WERI-Rb-1 (cell line): ENCODE measurements around the gene AQP4.

Source experiments
- DNase-seq: peaks from one replicate; pipeline ENCODE4 v3.0.0-alpha.2; 2020
- H3K27ac ChIP-seq: fragments of 250-450 bp; sonication (Bioruptor Pico); 2 replicates; pipeline ENCODE4 v1.5.1; 2020; ENCODE audit warnings: mild to moderate bottlenecking, moderate library complexity
- H3K27me3 ChIP-seq: fragments of 250-450 bp; sonication (Bioruptor Pico); 2 replicates; pipeline ENCODE4 v1.5.1; 2021; ENCODE audit warnings: mild to moderate bottlenecking, low read depth, moderate library complexity; ENCODE audit not compliant: insufficient read depth, severe bottlenecking
- H3K36me3 ChIP-seq: fragments of 250-450 bp; sonication (Bioruptor Pico); 2 replicates; pipeline ENCODE4 v1.5.1; 2020; ENCODE audit warnings: mild to moderate bottlenecking, moderate library complexity
- H3K4me3 ChIP-seq: 2 replicates; pipeline ENCODE4 v1.5.1; 2011; ENCODE audit warnings: low read depth, mild to moderate bottlenecking, control low read depth, low read length
- H3K9me3 ChIP-seq: fragments of 250-450 bp; sonication (Bioruptor Pico); 2 replicates; pipeline ENCODE4 v1.5.1; 2021; ENCODE audit warnings: mild to moderate bottlenecking, moderate library complexity; ENCODE audit not compliant: severe bottlenecking
- CTCF ChIP-seq: IDR thresholded peaks from 2 replicates; pipeline ENCODE4 v1.5.1; 2011; ENCODE audit warnings: low read depth, mild to moderate bottlenecking, control low read depth, inconsistent platforms, low read length

AQP4 gene

GRCh38 chr18:26901020-26901419, 35.5 kb upstream of the AQP4 start:
- peaks cover 7% of the 10 kb centered on the region for H3K9me3 ChIP-seq
- no peak overlapping the region for H3K4me3 ChIP-seq
- no peak for DNase-seq
- no peak for TF ChIP-seq CTCF
- H3K27ac ChIP-seq: no peak overlapping the region
- H3K36me3 ChIP-seq: no peaks in the 10 kb centered on the region
- H3K27me3 ChIP-seq: no peaks in the 10 kb centered on the region

- H3K4me3 ChIP-seq: no peak overlapping the region
- TF ChIP-seq CTCF: no peak
- no peaks in the 10 kb centered on the region for H3K27me3 ChIP-seq
- DNase-seq: no peak
- H3K27ac ChIP-seq: no peak overlapping the region
- H3K36me3 ChIP-seq: no peaks in the 10 kb centered on the region
- no peaks in the 10 kb centered on the region for H3K9me3 ChIP-seq
Measured at GRCh38 chr18:26894426-26894825, 28.9 kb upstream of the AQP4 start.

DNA sequence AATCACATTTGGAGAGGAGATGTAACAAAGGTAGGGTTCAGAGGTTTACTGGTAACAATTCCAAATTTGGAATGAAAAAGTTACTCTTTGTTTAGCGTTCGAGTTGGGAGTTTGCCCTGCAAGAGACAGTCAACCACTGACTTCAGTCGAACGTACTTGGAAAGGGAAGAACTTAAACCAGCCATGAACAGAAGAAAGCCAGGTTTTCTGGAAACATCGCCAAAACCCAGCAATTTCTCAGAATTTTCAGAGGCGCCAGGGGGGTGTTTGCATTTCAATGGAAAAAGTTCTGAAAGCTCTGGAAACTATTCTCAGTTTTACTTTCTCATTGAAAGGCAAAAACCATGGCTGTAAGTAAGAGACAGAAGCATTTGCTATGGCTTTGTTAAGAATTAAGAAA, 28.5 kb upstream of the AQP4 start:
- Histone ChIP-seq H3K36me3 (no peaks in the 10 kb centered on the region), H3K27ac (no peak overlapping the region), H3K4me3 (no peak overlapping the region), H3K27me3 (no peaks in the 10 kb centered on the region), H3K9me3 (no peaks in the 10 kb centered on the region)
- DNase-seq: no peak
- TF ChIP-seq CTCF: no peak

DNA sequence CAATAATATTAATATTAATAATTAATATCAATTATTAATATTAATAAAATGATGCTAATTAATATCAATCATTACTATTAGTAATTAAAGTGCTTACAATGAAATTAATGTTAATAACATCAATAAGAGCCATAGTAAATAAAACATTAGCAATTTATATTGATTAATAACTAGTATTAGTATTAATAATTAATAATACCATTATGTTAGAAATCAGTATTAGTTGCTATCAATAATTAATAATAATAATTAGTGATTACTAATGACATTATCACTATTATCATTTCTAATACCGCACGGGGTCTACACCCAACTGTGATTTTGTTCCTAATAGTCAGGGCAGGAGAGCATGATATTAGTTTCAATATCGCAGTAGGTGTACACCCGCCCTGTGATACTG, 22.8 kb upstream of the AQP4 start:
- TF ChIP-seq CTCF: no peak
- no peak for DNase-seq
- H3K9me3 ChIP-seq: no peaks in the 10 kb centered on the region
- no peaks in the 10 kb centered on the region for H3K27me3 ChIP-seq
- no peak overlapping the region for H3K4me3 ChIP-seq
- no peaks in the 10 kb centered on the region for H3K36me3 ChIP-seq
- H3K27ac ChIP-seq: no peak overlapping the region

- no peaks in the 10 kb centered on the region for H3K36me3 ChIP-seq
- H3K4me3 ChIP-seq: no peak overlapping the region
- no peak overlapping the region for H3K27ac ChIP-seq
- no peak for TF ChIP-seq CTCF
- H3K27me3 ChIP-seq: no peaks in the 10 kb centered on the region
- H3K9me3 ChIP-seq: no peaks in the 10 kb centered on the region
- DNase-seq: no peak
Measured at GRCh38 chr18:26875040-26875654, 9.6 kb upstream of the AQP4 start.

DNA sequence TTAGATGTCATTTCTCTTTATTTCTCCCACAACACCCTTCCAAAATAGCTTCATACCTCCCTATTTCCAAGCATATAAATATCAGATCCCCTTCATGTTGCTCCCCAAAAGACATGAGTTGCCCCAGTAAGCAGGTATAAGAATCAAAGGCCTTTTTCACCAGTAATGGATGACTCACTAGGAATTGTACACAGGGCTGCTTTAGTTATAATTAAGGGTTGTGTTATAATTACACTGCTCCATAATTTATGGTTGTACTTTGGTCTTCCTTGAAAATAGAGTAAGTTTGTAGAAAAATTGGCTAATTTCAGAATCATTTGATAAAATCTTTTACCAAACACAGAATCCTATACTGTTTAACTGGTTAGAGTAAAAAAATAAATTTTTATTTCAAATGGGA, 8.8 kb upstream of the AQP4 start:
- no peak for DNase-seq
- Histone ChIP-seq H3K4me3 (no peak overlapping the region), H3K27me3 (no peaks in the 10 kb centered on the region), H3K36me3 (no peaks in the 10 kb centered on the region), H3K9me3 (no peaks in the 10 kb centered on the region), H3K27ac (no peak overlapping the region)
- TF ChIP-seq CTCF: no peak
